Kidney epithelial cell (primary cell): ENCODE data around the gene MPRIP. TPM values are rescaled to one million over a fixed set of nuclear protein-coding genes. Genes with fewer than 3 reads are reported as not detected.

Source experiments
- DNase-seq: peaks from one replicate; pipeline ENCODE4 v3.0.0-alpha.2; 2010; ENCODE audit warnings: low read depth
- H3K27me3 ChIP-seq: 2 replicates; pipeline ENCODE4 v1.6.0; 2011; ENCODE audit warnings: low read length; ENCODE audit not compliant: control insufficient read depth, insufficient read depth
- H3K36me3 ChIP-seq: 2 replicates; pipeline ENCODE4 v1.5.1; 2011; ENCODE audit warnings: low read length; ENCODE audit not compliant: control insufficient read depth, insufficient read depth
- H3K4me3 ChIP-seq: 2 replicates; pipeline ENCODE4 v1.5.1; 2011; ENCODE audit warnings: low read depth, mild to moderate bottlenecking, control low read depth, low read length
- total RNA-seq: library from RNA; depleted of rRNA; stranded (reverse); fragments of >200 nt; gene quantifications from 2 replicates; pipeline ENCODE4 v1.2.3, GENCODE V29; 2015
- TF ChIP-seq, protein P1 (sequence below): IDR thresholded peaks from 2 replicates; pipeline ENCODE4 v1.5.1; 2011; ENCODE audit warnings: mild to moderate bottlenecking, moderate library complexity, low read length, control low read depth, inconsistent platforms; ENCODE audit not compliant: insufficient read depth, poor library complexity, severe bottlenecking

Gene MPRIP
- total RNA-seq, 1 donor from 2014 or later: 99.6 TPM

DNA sequence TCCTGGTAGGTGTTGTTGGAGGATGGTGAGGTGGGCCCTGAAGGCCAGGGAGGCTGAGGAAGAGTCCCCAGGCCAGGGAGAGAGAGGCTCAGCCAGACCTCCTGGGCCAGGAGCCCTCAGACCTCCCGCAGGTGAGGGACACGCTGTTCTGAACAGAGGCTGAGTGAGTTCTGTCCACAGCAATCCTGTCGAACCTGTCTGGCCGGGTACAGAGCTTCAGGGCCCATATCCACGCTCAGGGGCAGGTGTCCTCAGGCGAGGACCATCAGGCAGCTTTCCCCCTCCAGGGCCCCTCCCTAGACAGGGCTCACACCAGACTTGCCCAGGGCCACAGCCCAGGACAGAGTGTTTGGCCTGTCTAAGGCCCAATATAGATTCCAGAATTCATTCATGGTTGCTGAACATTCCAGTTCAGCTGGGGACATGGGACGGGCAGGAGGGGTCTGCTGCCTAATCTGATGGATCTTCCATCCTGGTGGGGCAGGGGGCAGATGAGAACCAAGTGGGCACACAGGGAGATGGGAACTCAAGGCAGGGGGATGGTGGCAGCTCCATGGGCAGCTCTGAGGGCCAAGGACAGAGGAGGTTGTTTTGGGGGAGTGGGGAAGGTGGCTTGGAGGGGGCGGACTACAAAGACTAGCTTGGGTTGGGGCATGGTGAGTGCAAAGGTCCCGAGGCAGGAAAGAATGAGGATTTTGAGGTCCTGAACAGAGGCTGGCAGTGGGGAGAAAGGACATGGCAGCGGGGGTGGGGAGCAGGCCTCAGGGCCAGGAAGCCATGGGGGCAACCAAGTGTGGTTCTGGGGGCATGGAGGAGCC is 23.4 kb upstream of the MPRIP start:
- TF ChIP-seq, protein P1, sequence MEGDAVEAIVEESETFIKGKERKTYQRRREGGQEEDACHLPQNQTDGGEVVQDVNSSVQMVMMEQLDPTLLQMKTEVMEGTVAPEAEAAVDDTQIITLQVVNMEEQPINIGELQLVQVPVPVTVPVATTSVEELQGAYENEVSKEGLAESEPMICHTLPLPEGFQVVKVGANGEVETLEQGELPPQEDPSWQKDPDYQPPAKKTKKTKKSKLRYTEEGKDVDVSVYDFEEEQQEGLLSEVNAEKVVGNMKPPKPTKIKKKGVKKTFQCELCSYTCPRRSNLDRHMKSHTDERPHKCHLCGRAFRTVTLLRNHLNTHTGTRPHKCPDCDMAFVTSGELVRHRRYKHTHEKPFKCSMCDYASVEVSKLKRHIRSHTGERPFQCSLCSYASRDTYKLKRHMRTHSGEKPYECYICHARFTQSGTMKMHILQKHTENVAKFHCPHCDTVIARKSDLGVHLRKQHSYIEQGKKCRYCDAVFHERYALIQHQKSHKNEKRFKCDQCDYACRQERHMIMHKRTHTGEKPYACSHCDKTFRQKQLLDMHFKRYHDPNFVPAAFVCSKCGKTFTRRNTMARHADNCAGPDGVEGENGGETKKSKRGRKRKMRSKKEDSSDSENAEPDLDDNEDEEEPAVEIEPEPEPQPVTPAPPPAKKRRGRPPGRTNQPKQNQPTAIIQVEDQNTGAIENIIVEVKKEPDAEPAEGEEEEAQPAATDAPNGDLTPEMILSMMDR: no peak
- no peak for DNase-seq

DNA sequence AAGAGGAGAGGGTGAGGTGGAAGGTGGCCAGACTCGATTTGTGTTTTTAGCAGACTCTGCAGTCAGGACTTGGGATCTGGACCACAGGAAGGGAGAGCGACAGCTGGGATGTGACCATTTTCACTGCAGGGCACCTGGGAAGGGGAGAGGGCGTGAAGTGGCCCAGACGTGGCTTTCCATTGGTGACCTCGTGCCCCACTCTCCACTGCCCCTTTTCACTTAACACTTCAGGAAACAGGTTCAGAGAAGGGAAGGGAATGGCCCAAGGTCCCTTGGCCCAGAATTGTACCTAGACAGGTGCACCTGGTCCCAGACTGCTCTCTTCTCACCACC is 22.9 kb upstream of the MPRIP start:
- H3K36me3 ChIP-seq: no peaks in the 10 kb centered on the region
- no peaks in the 10 kb centered on the region for H3K27me3 ChIP-seq
- no peak overlapping the region for H3K4me3 ChIP-seq
- no peak for DNase-seq
- TF ChIP-seq, protein P1: no peak

More for the DNA sequence above, 23.4 kb upstream of the MPRIP start:
- no peaks in the 10 kb centered on the region for H3K36me3 ChIP-seq
- H3K4me3 ChIP-seq: no peak overlapping the region
- H3K27me3 ChIP-seq: no peaks in the 10 kb centered on the region

DNA sequence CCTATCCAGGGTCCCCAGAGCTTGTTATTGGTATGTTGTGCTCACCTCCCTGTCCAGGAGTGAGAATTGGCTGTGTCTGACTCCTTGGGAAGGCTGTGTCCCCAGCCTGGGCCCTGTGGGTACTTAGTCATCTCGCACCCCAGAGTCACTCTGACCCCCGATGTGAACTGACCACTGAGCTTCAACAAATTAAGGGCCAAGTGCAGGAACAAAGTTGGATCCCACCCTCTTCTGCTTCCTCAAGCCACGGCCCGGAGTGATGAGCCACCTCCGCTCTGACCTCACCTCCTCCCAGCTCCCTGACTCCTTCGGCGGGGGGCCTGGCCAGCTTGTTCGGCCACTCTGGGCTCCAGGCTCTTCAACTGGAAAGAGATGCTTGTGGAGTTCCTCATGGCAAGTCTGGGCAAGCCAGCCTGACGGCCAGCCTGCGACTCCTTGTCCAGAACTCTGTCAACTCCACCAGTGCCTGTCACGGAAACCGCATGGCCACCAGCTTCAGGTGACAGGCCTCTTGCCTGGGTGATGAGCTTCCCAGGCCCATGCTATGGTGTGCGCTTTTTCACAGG is 22.3 kb upstream of the MPRIP start:
- Histone ChIP-seq H3K27me3 (no peaks in the 10 kb centered on the region), H3K4me3 (no peak overlapping the region), H3K36me3 (no peaks in the 10 kb centered on the region)
- TF ChIP-seq, protein P1: no peak
- DNase-seq: no peak

DNA sequence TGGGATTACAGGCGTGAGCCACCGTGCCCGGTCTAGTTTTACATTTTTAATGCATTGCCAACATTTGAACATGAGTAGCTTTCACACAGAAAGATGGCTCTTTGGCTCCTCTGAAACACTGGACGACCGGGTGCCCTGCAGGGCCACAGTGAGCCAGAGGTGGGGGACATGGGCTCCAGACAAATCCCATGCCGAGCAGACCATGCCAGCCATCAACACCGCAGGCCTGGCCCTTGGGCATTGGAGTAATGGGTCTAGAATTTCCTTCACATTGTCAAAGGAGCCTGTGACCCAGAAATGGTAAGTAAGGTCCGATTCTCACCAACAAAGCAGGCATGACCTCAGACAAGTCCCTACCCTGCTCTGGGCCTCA is 21.4 kb upstream of the MPRIP start:
- Histone ChIP-seq H3K27me3 (no peaks in the 10 kb centered on the region), H3K36me3 (no peaks in the 10 kb centered on the region), H3K4me3 (no peak overlapping the region)
- no peak for DNase-seq
- TF ChIP-seq, protein P1: no peak

DNA sequence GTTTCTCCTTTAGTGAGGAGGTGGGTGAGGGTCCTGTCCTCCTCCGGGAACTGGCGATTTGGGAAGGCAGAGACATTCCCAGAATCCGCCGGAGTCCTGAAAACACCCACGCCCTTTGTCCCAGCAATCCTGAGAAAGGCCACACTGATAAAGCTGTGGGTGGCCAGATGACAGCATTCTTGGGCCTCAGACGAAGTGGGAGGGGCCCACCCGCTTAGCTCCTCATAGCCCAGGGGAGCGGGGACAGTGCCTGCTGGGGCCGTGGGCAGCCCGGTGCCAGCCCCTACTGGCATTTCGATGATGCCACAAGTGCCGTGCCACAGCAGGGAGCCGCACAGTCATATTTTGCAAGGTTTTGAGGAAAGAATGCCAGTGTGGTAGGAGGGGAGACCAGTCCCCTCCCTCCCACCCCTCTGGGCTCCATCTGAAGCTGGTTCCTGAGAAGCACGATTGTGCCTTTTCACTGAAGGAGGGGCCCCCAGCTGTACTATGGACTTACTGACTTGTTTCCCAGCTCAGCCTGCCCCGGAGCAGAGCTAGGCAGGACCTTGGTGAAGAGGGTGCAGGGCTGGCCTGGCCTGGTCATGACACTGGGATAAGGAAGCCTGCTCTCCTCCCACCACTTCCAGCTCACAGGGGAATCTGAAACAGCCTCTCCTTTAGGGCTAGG is 20.9 kb upstream of the MPRIP start:
- no peak for DNase-seq
- H3K36me3 ChIP-seq: no peaks in the 10 kb centered on the region
- TF ChIP-seq, protein P1: no peak

More for the DNA sequence above, 20.9 kb upstream of the MPRIP start:
- Histone ChIP-seq H3K4me3 (no peak overlapping the region), H3K27me3 (no peaks in the 10 kb centered on the region)
